Breast epithelium (tissue), 3 donors: ENCODE measurements around the gene EP300.

Source experiments
- POLR2A ChIP-seq: fragments of 450-650 bp; IDR thresholded peaks from one replicate; pipeline ENCODE4 v1.6.1; 2016; ENCODE audit warnings: antibody characterized with exemption, mild to moderate bottlenecking, moderate library complexity
- POLR2AphosphoS5 ChIP-seq, 3 donors: sonication (generic); formaldehyde crosslinking; IDR thresholded peaks; one replicate each; pipeline ENCODE4 v1.6.1; 2017; ENCODE audit warnings: antibody characterized with exemption in 3 of 3
- TF ChIP-seq, protein P1 (sequence below), 3 donors: fragments of 450-650 bp; IDR thresholded peaks; one replicate each; pipeline ENCODE4 v1.5.1; 2016 to 2017; ENCODE audit warnings: antibody characterized with exemption in 3 of 3, mild to moderate bottlenecking in 3 of 3, moderate library complexity in 3 of 3

GRCh38 chr22:41157083-41157482, 64.7 kb downstream of the EP300 start:
- TF ChIP-seq, protein P1, sequence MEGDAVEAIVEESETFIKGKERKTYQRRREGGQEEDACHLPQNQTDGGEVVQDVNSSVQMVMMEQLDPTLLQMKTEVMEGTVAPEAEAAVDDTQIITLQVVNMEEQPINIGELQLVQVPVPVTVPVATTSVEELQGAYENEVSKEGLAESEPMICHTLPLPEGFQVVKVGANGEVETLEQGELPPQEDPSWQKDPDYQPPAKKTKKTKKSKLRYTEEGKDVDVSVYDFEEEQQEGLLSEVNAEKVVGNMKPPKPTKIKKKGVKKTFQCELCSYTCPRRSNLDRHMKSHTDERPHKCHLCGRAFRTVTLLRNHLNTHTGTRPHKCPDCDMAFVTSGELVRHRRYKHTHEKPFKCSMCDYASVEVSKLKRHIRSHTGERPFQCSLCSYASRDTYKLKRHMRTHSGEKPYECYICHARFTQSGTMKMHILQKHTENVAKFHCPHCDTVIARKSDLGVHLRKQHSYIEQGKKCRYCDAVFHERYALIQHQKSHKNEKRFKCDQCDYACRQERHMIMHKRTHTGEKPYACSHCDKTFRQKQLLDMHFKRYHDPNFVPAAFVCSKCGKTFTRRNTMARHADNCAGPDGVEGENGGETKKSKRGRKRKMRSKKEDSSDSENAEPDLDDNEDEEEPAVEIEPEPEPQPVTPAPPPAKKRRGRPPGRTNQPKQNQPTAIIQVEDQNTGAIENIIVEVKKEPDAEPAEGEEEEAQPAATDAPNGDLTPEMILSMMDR (IDR thresholded peaks at IDR 0.05): no peak
- TF ChIP-seq POLR2A (no peak), POLR2AphosphoS5 (IDR thresholded peaks at IDR 0.05) (no peak)
